GM23338 (cell line): ENCODE results near the gene TNFRSF21. TPM values are rescaled to one million over a fixed set of nuclear protein-coding genes. Genes with fewer than 3 reads are reported as not detected.

Source experiments
- ATAC-seq: fragments of 200-7000 bp; cut with Tn5 transposase; 3 replicates; pipeline ENCODE4 v1.9.1; 2020
- DNase-seq: peaks from one replicate; pipeline ENCODE4 v3.0.0-alpha.2; 2015; ENCODE audit warnings: low spot score
- H2AFZ ChIP-seq: fragments of 200-600 bp; sonication (generic); 2 replicates; pipeline ENCODE4 v1.8.0; 2016; ENCODE audit warnings: antibody characterized with exemption, mild to moderate bottlenecking, moderate library complexity
- H3F3A ChIP-seq: fragments of 200-600 bp; sonication (generic); replicated peaks from 2 replicates; pipeline ENCODE4 v1.8.0; 2017; ENCODE audit warnings: antibody characterized with exemption, mixed run types, low read depth
- H3K27ac ChIP-seq: fragments of 200-600 bp; sonication (generic); 2 replicates; pipeline ENCODE4 v1.6.1; 2016; ENCODE audit warnings: low read depth
- H3K27me3 ChIP-seq: fragments of 200-600 bp; sonication (generic); 2 replicates; pipeline ENCODE4 v1.8.0; 2016; ENCODE audit warnings: mild to moderate bottlenecking, mixed run types, moderate library complexity; ENCODE audit not compliant: insufficient read depth
- H3K36me3 ChIP-seq: fragments of 200-600 bp; sonication (generic); 2 replicates; pipeline ENCODE4 v1.8.0; 2016; ENCODE audit warnings: mild to moderate bottlenecking; ENCODE audit not compliant: insufficient read depth
- H3K4me1 ChIP-seq: fragments of 200-600 bp; sonication (generic); 2 replicates; pipeline ENCODE4 v1.8.0; 2016; ENCODE audit warnings: mild to moderate bottlenecking, moderate library complexity; ENCODE audit not compliant: insufficient read depth
- H3K4me2 ChIP-seq: fragments of 200-600 bp; sonication (generic); 2 replicates; pipeline ENCODE4 v1.7.1; 2017; ENCODE audit warnings: mixed run types
- H3K4me3 ChIP-seq: fragments of 200-600 bp; sonication (generic); 2 replicates; pipeline ENCODE4 v1.6.1; 2016; ENCODE audit warnings: mixed run types
- H3K79me2 ChIP-seq: fragments of 200-600 bp; sonication (generic); replicated peaks from 2 replicates; pipeline ENCODE4 v1.8.0; 2017; ENCODE audit warnings: mild to moderate bottlenecking; ENCODE audit not compliant: insufficient read depth
- H3K9me2 ChIP-seq: fragments of 200-600 bp; sonication (generic); 2 replicates; pipeline ENCODE4 v1.8.0; 2017; ENCODE audit not compliant: insufficient read depth
- H4K20me1 ChIP-seq: fragments of 200-600 bp; sonication (generic); replicated peaks from 2 replicates; pipeline ENCODE4 v1.8.0; 2017; ENCODE audit warnings: mild to moderate bottlenecking; ENCODE audit not compliant: insufficient read depth
- H3K27ac Mint-ChIP-seq: 2 replicates; pipeline ENCODE4 v1.8.0; 2020; ENCODE audit warnings: inconsistent platforms, mild to moderate bottlenecking, moderate library complexity, mixed read lengths
- H3K27me3 Mint-ChIP-seq: 3 replicates; pipeline ENCODE4 v1.8.0; 2022; ENCODE audit warnings: low read depth, mild to moderate bottlenecking, moderate library complexity, mixed read lengths, inconsistent platforms; ENCODE audit not compliant: insufficient read depth, poor library complexity
- H3K36me3 Mint-ChIP-seq: 3 replicates; pipeline ENCODE4 v1.8.0; 2021; ENCODE audit warnings: low read depth, mild to moderate bottlenecking, inconsistent platforms, moderate library complexity, mixed read lengths
- H3K4me1 Mint-ChIP-seq: 3 replicates; pipeline ENCODE4 v1.8.0; 2020; ENCODE audit warnings: mild to moderate bottlenecking, inconsistent platforms, mixed read lengths
- H3K4me3 Mint-ChIP-seq: 3 replicates; pipeline ENCODE4 v1.8.0; 2021; ENCODE audit warnings: moderate library complexity, mild to moderate bottlenecking, inconsistent platforms, mixed read lengths
- H3K9me3 Mint-ChIP-seq: 3 replicates; pipeline ENCODE4 v1.8.0; 2020; ENCODE audit warnings: moderate library complexity, mild to moderate bottlenecking, inconsistent platforms, mixed read lengths
- CTCF ChIP-seq, 2 experiments: fragments of 200-600 bp in 1 of 2; sonication (generic) in 1 of 2; conservative IDR thresholded peaks; 2 replicates each; pipeline versions ENCODE4 v1.5.1 to v1.6.1; 2016 to 2017; ENCODE audit warnings: antibody characterized with exemption in 2 of 2, low read depth in 2 of 2, mild to moderate bottlenecking in 2 of 2, moderate library complexity in 1 of 2
- EZH2 ChIP-seq: fragments of 200-600 bp; sonication (generic); IDR thresholded peaks from one replicate; pipeline ENCODE4 v1.8.0; 2017; ENCODE audit warnings: antibody characterized with exemption, mild to moderate bottlenecking, low read depth; ENCODE audit not compliant: unreplicated experiment
- JUNB ChIP-seq: IDR thresholded peaks from one replicate; pipeline ENCODE4 v1.6.1; 2016; ENCODE audit warnings: antibody characterized with exemption; ENCODE audit not compliant: unreplicated experiment
- POLR2AphosphoS5 ChIP-seq: IDR thresholded peaks from 2 replicates; pipeline ENCODE4 v1.6.1; 2016; ENCODE audit warnings: antibody characterized with exemption, low read depth
- REST ChIP-seq: IDR thresholded peaks from one replicate; pipeline ENCODE4 v1.6.1; 2018; ENCODE audit warnings: antibody characterized with exemption; ENCODE audit not compliant: unreplicated experiment
- STAT1 ChIP-seq: IDR thresholded peaks from one replicate; pipeline ENCODE4 v1.6.1; 2016; ENCODE audit warnings: antibody characterized with exemption; ENCODE audit not compliant: unreplicated experiment
- ZNF462 ChIP-seq: fragments of 250-450 bp; sonication (Bioruptor Pico); IDR thresholded peaks from 2 replicates; pipeline ENCODE4 v1.5.0; 2020; ENCODE audit warnings: mild to moderate bottlenecking, moderate library complexity
- polyA plus RNA-seq: library from polyadenylated mRNA; unstranded; fragments of >200 nt; fragmentation: Nextera tagmentation; extraction: Ambion mirVana; gene quantifications from 2 replicates; pipeline ENCODE4 v1.2.1, GENCODE V29; 2016
- total RNA-seq: library from RNA; depleted of rRNA; stranded (reverse); fragments of >200 nt; shearing (Covaris generic); gene quantifications from 2 replicates; pipeline ENCODE4 v1.2.3, GENCODE V29; 2014

The TNFRSF21 gene
- total and polyA plus RNA-seq, 2 experiments from 2014 or later: 22.1 to 48.1 TPM

- TF ChIP-seq REST: no peak
- TF ChIP-seq POLR2AphosphoS5: no peak
- no peak for TF ChIP-seq CTCF (conservative IDR thresholded peaks at IDR 0.05; ENCODE audit: low read depth in 2 of 2)
- no peak for TF ChIP-seq JUNB
- no peak for TF ChIP-seq EZH2
Observed at GRCh38 chr6:47357827-47358226, 48.1 kb upstream of the TNFRSF21 start (continued).

GRCh38 chr6:47355496-47355895 is 45.8 kb upstream of the TNFRSF21 start:
- Histone ChIP-seq H3K36me3 (no peaks in the 10 kb centered on the region), H3K4me2 (no peak overlapping the region), H2AFZ (peak overlapping the region; percentile 43; the same call in 1 of the 2 replicates), H3K4me3 (no peak overlapping the region), H3K4me1 (peaks cover 10% of the 10 kb centered on the region), H3K9me2 (peaks cover 9% of the 10 kb centered on the region), H3K79me2 (no peaks in the 10 kb centered on the region), H3K27me3 (no peaks in the 10 kb centered on the region), H4K20me1 (no peaks in the 10 kb centered on the region), H3F3A (no peaks in the 10 kb centered on the region), H3K27ac (no peak overlapping the region)
- Mint-ChIP-seq H3K9me3 (no peaks in the 10 kb centered on the region), H3K4me1 (peaks cover 25% of the 10 kb centered on the region), H3K4me3 (no peak overlapping the region), H3K27me3 (peaks cover 4% of the 10 kb centered on the region), H3K36me3 (no peaks in the 10 kb centered on the region), H3K27ac (no peak overlapping the region)
- DNase-seq: no peak
- ATAC-seq: no peak
- no peak for TF ChIP-seq JUNB
- TF ChIP-seq ZNF462 (CRISPR knock-in tag): no peak
- no peak for TF ChIP-seq STAT1
